NOMO-1 treated with dmso at 0.1 percent for 144 hours (cell line): Measurements from ENCODE around the gene KANSL1.

Experiments
- DNase-seq: peaks from one replicate; lab custom pipeline; 2025; ENCODE audit not compliant: unreplicated experiment; lab: John Stamatoyannopoulos, UW

KANSL1 gene

GRCh38 chr17:46144246-46144645 is 49.0 kb downstream of the KANSL1 start:
- DNase-seq = no peak

GRCh38 chr17:46143827-46144236 is 49.4 kb downstream of the KANSL1 start:
- DNase-seq = no peak

DNA sequence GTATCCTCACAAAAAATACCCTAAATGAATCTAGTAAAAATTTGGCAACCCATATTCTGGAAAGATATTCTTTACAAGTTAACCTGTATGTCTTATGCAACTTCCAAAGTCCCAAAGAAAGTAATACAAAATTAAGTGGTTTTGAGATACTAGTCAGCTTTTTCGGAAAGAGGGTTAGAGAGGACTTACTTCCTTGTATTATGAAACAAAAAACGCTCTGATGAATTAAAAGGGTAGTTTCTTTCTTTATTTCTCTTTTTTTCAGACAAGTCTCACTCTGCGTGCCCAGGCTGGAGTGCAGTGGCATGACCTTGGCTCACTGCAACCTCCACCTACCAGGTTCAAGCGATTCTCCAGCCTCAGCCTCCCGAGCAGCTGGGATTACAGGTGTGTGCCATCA is 51.6 kb downstream of the KANSL1 start:
- DNase-seq = peak; percentile 32

DNA sequence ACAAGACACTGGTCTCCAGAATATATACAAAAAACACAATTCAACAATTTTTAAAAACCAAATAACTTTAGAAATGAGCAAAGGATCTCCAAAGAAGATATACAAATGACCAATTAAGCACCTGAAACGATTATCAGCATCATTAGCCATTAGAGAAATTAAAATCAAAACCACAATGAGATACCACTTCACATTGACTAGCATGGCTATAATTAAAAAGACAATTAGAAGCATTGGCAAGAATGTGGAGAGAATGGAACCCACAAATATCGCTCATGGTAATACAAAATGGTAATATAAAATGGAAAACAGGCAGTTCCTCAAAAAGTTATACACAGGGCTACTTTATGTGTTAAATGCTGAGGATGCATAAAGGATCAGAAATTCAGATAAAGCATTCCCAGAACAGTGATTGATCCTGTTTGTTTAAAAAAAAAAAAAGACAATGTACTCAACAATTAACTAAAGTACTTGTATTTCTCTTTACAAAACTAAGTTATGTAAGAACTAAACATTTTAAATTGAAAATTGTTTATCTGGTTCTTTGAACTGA is 52.5 kb downstream of the KANSL1 start:
- DNase-seq = no peak

GRCh38 chr17:46139432-46140210 is 53.6 kb downstream of the KANSL1 start:
- peak; percentile 27 for DNase-seq

DNA sequence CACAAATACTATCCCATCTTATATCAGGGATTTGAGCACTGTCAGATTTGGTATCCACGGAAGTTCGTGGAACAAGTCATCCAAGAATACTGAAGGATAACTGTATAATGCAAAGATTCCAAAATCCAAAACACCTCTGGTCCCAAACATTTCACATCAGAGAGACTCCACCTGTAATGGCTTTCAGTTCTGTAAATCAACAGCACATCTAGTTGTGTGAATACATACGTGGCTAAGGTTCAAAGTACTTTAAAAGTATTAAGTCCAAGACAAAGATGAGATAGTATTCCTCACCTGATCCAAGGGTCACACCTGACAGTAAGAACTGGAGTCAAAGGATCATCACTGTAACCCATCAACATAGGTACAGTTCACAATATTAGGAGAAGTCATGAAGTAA is 54.8 kb downstream of the KANSL1 start:
- DNase-seq = no peak

GRCh38 chr17:46136820-46137219 is 56.4 kb downstream of the KANSL1 start:
- no peak for DNase-seq

DNA sequence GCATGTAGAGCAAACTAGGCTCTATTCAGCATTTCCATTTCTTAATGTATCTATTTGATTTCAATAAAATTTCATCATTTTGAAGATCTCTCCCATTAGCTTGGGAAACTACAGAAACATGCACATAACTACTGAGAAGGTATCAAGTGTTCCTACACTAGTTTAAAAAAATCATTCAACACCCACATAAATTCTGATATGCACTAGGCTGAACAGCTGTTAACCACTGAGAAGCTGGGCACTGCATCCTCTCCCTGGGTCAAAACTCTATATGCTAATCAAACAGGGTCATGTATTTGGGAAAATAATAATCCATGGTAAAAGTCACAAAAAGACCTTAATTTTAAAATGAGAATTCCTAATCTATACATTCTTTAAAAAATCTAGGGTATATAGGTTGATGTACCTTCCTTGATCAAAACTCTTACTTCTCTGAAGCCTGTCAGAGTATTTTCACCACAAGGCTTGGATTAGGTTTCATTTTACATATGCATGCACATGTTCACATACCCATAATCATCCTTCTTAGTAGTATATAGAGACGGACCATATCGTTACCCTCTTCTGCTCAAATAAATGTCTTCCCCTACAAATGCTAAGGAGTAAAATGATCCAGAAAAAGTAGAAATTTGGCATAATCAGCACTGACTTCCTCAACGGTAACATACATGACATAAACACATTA is 57.2 kb downstream of the KANSL1 start:
- no peak for DNase-seq

- no peak for DNase-seq
These were observed 58.0 kb downstream of the KANSL1 start for GRCh38 chr17:46135126-46135812.

GRCh38 chr17:46129302-46129701 is 63.9 kb downstream of the KANSL1 start:
- DNase-seq = no peak

- no peak for DNase-seq
These were observed 64.8 kb downstream of the KANSL1 start for GRCh38 chr17:46128453-46128852.

- no peak for DNase-seq
These were observed 65.7 kb downstream of the KANSL1 start for GRCh38 chr17:46127524-46127923.

GRCh38 chr17:46126840-46127239 is 66.4 kb downstream of the KANSL1 start:
- no peak for DNase-seq

DNA sequence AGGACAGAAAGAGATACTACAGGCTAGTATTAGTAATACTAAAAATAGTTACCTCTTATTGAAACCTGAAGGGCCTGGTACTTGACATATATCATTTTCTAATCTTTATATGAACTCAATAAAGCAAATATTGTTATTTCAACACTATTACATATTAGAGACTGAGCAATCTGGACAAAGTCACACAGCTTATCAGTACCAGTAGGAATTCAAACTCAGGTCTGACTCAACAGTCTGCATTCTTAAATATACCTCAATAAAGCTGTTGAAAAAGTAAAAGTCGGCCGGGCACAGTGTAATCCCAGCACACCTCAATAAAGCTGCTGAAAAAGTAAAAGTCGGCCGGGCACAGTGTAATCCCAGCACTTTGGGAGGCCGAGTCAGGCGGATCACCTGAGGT is 67.4 kb downstream of the KANSL1 start:
- no peak for DNase-seq

- DNase-seq = no peak
These were observed 68.3 kb downstream of the KANSL1 start for GRCh38 chr17:46124695-46125592.

DNA sequence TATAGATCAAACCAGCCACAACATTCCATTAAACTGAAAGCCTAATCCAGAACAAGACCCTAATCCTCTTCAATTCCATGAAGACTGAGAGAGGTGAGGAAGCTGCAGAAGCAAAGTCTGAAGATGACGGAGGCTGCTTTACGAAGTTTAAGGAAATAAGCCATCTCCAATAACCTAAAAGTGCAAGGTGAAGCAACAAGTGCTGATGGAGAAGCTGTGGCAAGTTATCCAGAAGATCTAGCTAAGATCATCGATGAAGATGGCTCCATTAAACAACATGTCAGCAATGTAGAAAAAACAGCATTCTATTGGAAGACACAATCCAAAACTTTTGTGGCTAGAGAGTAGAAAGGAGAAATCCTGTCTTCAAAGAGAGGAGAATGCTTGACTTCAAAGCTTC is 69.6 kb downstream of the KANSL1 start:
- no peak for DNase-seq

DNA sequence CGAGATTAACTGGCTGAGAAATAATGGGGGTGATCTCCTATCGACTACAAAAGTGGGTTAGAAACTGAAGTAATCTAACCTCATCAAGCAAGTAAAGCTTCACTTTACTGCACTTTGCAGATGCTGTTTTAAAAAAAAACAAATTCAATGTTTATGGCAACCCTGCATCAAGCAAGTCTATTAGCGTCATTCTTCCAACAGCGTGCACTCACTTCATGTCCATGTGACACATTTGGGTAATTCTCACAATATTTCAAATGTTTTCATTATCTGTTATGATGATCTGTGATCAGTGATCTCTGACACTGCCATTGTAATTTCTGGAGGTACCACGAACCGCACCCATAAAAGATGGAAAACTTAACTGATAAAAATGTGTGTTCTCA is 70.8 kb downstream of the KANSL1 start:
- no peak for DNase-seq

DNA sequence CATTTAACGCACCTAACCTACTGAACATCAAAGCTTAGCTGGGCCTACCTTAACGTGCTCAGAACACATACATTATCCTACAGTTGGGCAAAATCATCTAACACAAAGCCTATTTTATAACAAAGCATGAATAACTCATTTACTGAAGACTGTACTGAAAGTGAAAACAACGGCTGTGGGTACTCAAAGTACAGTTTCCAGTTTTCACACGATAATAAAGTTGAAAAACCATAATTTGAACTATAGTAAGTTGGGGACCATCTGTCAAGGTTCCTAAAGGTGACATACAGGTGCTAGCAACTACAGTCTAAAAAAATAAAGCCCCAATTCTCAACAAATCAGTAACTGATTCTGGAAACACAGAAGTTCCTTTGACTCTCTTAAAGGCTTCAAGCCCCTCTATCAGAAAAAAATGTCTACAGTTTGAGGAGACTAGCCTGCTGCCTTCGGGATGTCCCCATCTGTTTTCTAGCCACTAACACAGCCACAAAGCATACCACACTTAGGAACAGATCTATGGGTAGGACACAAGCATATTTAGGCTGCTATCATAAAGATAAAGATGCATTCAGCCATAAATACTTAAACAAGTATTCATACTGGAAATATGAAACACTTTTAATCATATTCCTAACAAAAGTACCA is 71.3 kb downstream of the KANSL1 start:
- no peak for DNase-seq

DNA sequence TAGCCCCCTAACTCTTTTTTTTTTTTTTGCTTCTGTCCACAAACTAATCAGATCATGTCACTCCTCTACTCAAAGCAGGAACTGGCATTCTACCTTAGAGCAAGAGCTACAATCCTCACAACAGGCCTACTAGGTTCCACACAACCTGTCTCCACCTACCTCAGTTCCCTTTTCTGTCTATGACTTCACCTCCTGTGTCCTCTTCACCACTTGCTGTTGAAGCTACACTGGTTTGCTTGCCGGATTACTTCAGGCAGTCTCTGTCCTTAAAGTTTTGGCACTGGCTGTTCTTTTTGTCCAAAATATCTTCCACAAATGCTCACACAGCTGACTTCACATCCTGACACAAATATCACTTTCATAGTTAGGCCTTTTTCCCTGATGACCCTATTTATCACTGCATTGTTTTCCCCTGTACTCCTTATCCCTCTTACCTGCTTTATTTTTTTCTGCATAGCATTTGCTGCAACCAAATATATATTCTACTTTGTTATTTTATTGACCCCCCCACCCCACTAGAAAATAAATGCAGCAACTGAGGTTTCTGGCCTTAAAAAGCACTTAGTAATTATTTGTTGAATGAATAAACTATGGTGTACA is 72.0 kb downstream of the KANSL1 start:
- DNase-seq = no peak

DNA sequence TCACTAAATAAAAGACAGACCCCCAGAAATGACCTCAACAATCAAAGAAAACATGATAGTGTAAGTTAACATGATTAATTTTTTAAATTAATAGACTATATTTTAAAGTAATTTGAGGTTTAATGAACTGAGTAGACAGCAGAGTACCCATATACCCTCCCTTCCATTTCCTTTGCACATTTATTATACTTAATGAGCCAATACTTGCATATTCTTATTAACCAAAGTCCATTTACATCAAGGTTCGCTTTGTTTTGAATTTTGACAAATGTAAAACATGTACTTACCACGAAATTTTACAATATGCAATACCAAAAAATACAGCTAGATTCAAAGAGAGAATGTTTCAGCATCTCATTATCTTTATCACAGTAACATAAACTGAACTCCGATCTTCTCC is 72.7 kb downstream of the KANSL1 start:
- no peak for DNase-seq
